Smooth muscle cell (in vitro differentiated cells): ENCODE data around the gene ITSN1. TPM values are rescaled to one million over a fixed set of nuclear protein-coding genes. Genes with fewer than 3 reads are reported as not detected.

Experiments used
- DNase-seq: peaks from one replicate; lab custom pipeline; 2025; ENCODE audit not compliant: unreplicated experiment; lab: John Stamatoyannopoulos, UW
- H2AFZ ChIP-seq: fragments of 200-600 bp; sonication (generic); 2 replicates; pipeline ENCODE4 v1.6.0; 2016; ENCODE audit warnings: antibody characterized with exemption, low read depth, mild to moderate bottlenecking
- H3F3A ChIP-seq: fragments of 200-600 bp; sonication (generic); 2 replicates; pipeline ENCODE4 v1.6.0; 2017; ENCODE audit warnings: antibody characterized with exemption, low read depth
- H3K27ac ChIP-seq: fragments of 200-600 bp; sonication (generic); 2 replicates; pipeline ENCODE4 v1.5.1; 2016; ENCODE audit warnings: low read depth, mild to moderate bottlenecking
- H3K27me3 ChIP-seq: fragments of 200-600 bp; sonication (generic); 2 replicates; pipeline ENCODE4 v1.6.1; 2016; ENCODE audit warnings: low read depth, mild to moderate bottlenecking
- H3K36me3 ChIP-seq: fragments of 200-600 bp; sonication (generic); 2 replicates; pipeline ENCODE4 v1.5.1; 2016; ENCODE audit warnings: low read depth
- H3K4me1 ChIP-seq: fragments of 200-600 bp; sonication (generic); 2 replicates; pipeline ENCODE4 v1.5.1; 2016; ENCODE audit warnings: low read depth
- H3K4me2 ChIP-seq: fragments of 200-600 bp; sonication (generic); 2 replicates; pipeline ENCODE4 v1.6.0; 2016; ENCODE audit warnings: mild to moderate bottlenecking
- H3K4me3 ChIP-seq: fragments of 200-600 bp; sonication (generic); 2 replicates; pipeline ENCODE4 v1.5.1; 2016; ENCODE audit warnings: mild to moderate bottlenecking
- H3K79me2 ChIP-seq: fragments of 200-600 bp; sonication (generic); 2 replicates; pipeline ENCODE4 v1.6.0; 2016; ENCODE audit warnings: low read depth, mild to moderate bottlenecking
- H3K9ac ChIP-seq: fragments of 200-600 bp; sonication (generic); 2 replicates; pipeline ENCODE4 v1.6.0; 2016; ENCODE audit warnings: low read depth
- H3K9me3 ChIP-seq: fragments of 200-600 bp; sonication (generic); replicated peaks from 2 replicates; pipeline ENCODE4 v1.5.1; 2016; ENCODE audit warnings: low read depth
- H4K20me1 ChIP-seq: fragments of 200-600 bp; sonication (generic); 2 replicates; pipeline ENCODE4 v1.6.0; 2016; ENCODE audit warnings: low read depth
- CTCF ChIP-seq: fragments of 200-600 bp; sonication (generic); IDR thresholded peaks from 2 replicates; pipeline ENCODE4 v1.5.1; 2017; ENCODE audit warnings: borderline replicate concordance, mild to moderate bottlenecking, antibody characterized with exemption; ENCODE audit not compliant: insufficient read depth, poor library complexity, severe bottlenecking
- WGBS: methylation state at CpG from one replicate; pipeline ENCODE4 v1.1.7; 2016; ENCODE audit warnings: low lambda C conversion rate; 5-methylcytosine and 5-hydroxymethylcytosine counted together
- polyA plus RNA-seq: library from polyadenylated mRNA; unstranded; fragments of >200 nt; fragmentation: Nextera tagmentation; extraction: Ambion mirVana; gene quantifications from 2 replicates; pipeline ENCODE4 v1.2.1, GENCODE V29; 2016
- total RNA-seq: library from RNA; depleted of rRNA; stranded (reverse); fragments of >200 nt; gene quantifications from 2 replicates; pipeline ENCODE4 v1.2.3, GENCODE V29; 2014

The ITSN1 gene
- total and polyA plus RNA-seq, 2 experiments from 2014 or later = 36.4 to 76.5 TPM

- no peak for TF ChIP-seq CTCF
- peaks cover 67% of the 10 kb centered on the region for H4K20me1 ChIP-seq
- H3K27ac ChIP-seq = peak overlapping the region; percentile 36
- H3K4me3 ChIP-seq = no peak overlapping the region
- H3K79me2 ChIP-seq = peaks cover 100% of the 10 kb centered on the region
- no peaks in the 10 kb centered on the region for H3F3A ChIP-seq
- H3K4me2 ChIP-seq = no peak overlapping the region
- H3K9ac ChIP-seq = no peak overlapping the region
- no peaks in the 10 kb centered on the region for H3K27me3 ChIP-seq
- no peaks in the 10 kb centered on the region for H3K36me3 ChIP-seq
- 64% methylated on average over 3 of the region's 3 CpGs for WGBS
- H3K9me3 ChIP-seq = no peaks in the 10 kb centered on the region
- DNase-seq = no peak
- H2AFZ ChIP-seq = no peak overlapping the region
- no peaks in the 10 kb centered on the region for H3K4me1 ChIP-seq
Observed at GRCh38 chr21:33662046-33662445, 19.7 kb downstream of the ITSN1 start.

GRCh38 chr21:33663241-33663640 is 20.9 kb downstream of the ITSN1 start:
- 100% methylated on average over 2 of the region's 2 CpGs for WGBS
- no peaks in the 10 kb centered on the region for H3K27me3 ChIP-seq
- H3K36me3 ChIP-seq = no peaks in the 10 kb centered on the region
- peaks cover 70% of the 10 kb centered on the region for H4K20me1 ChIP-seq
- no peak overlapping the region for H3K27ac ChIP-seq
- H3K4me2 ChIP-seq = no peak overlapping the region
- no peak for TF ChIP-seq CTCF
- H3K79me2 ChIP-seq = peaks cover 99% of the 10 kb centered on the region
- H2AFZ ChIP-seq = no peak overlapping the region
- DNase-seq = no peak
- H3K9ac ChIP-seq = no peak overlapping the region
- H3K9me3 ChIP-seq = no peaks in the 10 kb centered on the region
- no peak overlapping the region for H3K4me3 ChIP-seq
- no peaks in the 10 kb centered on the region for H3F3A ChIP-seq
- no peaks in the 10 kb centered on the region for H3K4me1 ChIP-seq

- 100% methylated on average over 3 of the region's 3 CpGs for WGBS
Observed at GRCh38 chr21:33664135-33664534, 21.8 kb downstream of the ITSN1 start.

More at GRCh38 chr21:33664135-33664534, 21.8 kb downstream of the ITSN1 start:
- DNase-seq = no peak
- no peaks in the 10 kb centered on the region for H3K36me3 ChIP-seq
- H3K9me3 ChIP-seq = no peaks in the 10 kb centered on the region
- H3K4me3 ChIP-seq = no peak overlapping the region
- H3K9ac ChIP-seq = no peak overlapping the region
- no peak overlapping the region for H3K27ac ChIP-seq
- H3K4me2 ChIP-seq = no peak overlapping the region
- H3K27me3 ChIP-seq = no peaks in the 10 kb centered on the region
- H2AFZ ChIP-seq = no peak overlapping the region
- H4K20me1 ChIP-seq = peaks cover 72% of the 10 kb centered on the region
- H3F3A ChIP-seq = no peaks in the 10 kb centered on the region
- peaks cover 99% of the 10 kb centered on the region for H3K79me2 ChIP-seq
- no peaks in the 10 kb centered on the region for H3K4me1 ChIP-seq
- no peak for TF ChIP-seq CTCF
